K562 (cell line): ENCODE data around the gene FBXO22. TPM values are rescaled to one million over a fixed set of nuclear protein-coding genes. Genes with fewer than 3 reads are reported as not detected.

Experiments used
- ATAC-seq: fragments of 200-7000 bp; cut with Tn5 transposase; 3 replicates; pipeline ENCODE4 v1.9.1; 2020; ENCODE audit warnings: moderate library complexity
- BruUV-seq: library from RNA; stranded (reverse); fragments of 400-500 nt; replicated peaks from 2 replicates; lab custom pipeline; 2021; lab: Mats Ljungman, UMichigan
- CTCF ChIA-PET: fragments of 300-600 bp; formaldehyde crosslinking; extraction: SDS; loops from one replicate; lab custom pipeline; 2021; ENCODE audit warnings: low intra/inter-chr PET ratio; lab: Yijun Ruan, JAX
- POLR2A ChIA-PET: fragments of 300-600, 350-650 bp; sonication (Branson Sonifier 250); formaldehyde crosslinking; extraction: SDS; loops from one replicate; lab custom pipeline; 2021; ENCODE audit warnings: antibody characterized with exemption, inconsistent platforms; lab: Yijun Ruan, JAX
- DNase-seq, 4 experiments: peaks; one replicate each; pipeline versions ENCODE4 v3.0.0 to v3.0.0-alpha.2; 2011 to 2018; ENCODE audit warnings: low spot score in 3 of 4, mixed read lengths in 3 of 4; ENCODE audit errors: extremely low read depth in 1 of 4
- FAIRE-seq: peaks from 2 replicates; lab custom pipeline; 2011; peaks lifted over from hg19 to GRCh38; lab: Jason Lieb, UNC
- H2AFZ ChIP-seq: 2 replicates; pipeline ENCODE4 v1.6.0; 2011; ENCODE audit warnings: low read depth, low read length, control low read depth, inconsistent platforms
- H3K27ac ChIP-seq: fragments of 200-600 bp; 3 replicates; pipeline ENCODE4 v1.8.0; 2011; ENCODE audit warnings: low read depth, mild to moderate bottlenecking, control low read depth, inconsistent platforms, low read length, moderate library complexity, mixed read lengths; ENCODE audit errors: extremely low read depth
- H3K27me3 ChIP-seq, 2 experiments: fragments of 300-600 bp in 1 of 2; 2 replicates in 1 of 2; 3 replicates in 1 of 2; pipeline versions ENCODE4 v1.6.0 to v1.8.0; 2011; ENCODE audit warnings: inconsistent platforms in 2 of 2, low read length in 2 of 2, mild to moderate bottlenecking in 1 of 2, mixed read lengths in 1 of 2, moderate library complexity in 1 of 2; ENCODE audit not compliant: control insufficient read depth in 2 of 2, insufficient read depth in 2 of 2
- H3K36me3 ChIP-seq: fragments of 300-600 bp; 3 replicates; pipeline ENCODE4 v1.8.0; 2011; ENCODE audit warnings: mild to moderate bottlenecking, low read length, inconsistent platforms; ENCODE audit not compliant: control insufficient read depth, insufficient read depth
- H3K4me1 ChIP-seq, 2 experiments: fragments of 200-600 bp in 1 of 2; replicated peaks in 1 of 2; 2 replicates in 1 of 2; 3 replicates in 1 of 2; pipeline versions ENCODE4 v1.5.1 to v1.8.0; 2011; ENCODE audit warnings: inconsistent platforms in 2 of 2, low read length in 2 of 2, mild to moderate bottlenecking in 1 of 2, mixed read lengths in 1 of 2, moderate library complexity in 1 of 2; ENCODE audit not compliant: control insufficient read depth in 2 of 2, insufficient read depth in 2 of 2
- H3K4me2 ChIP-seq: 2 replicates; pipeline ENCODE4 v1.6.1; 2011; ENCODE audit warnings: low read length, control low read depth, inconsistent platforms, mixed read lengths; ENCODE audit not compliant: insufficient read depth
- H3K4me3 ChIP-seq: fragments of 200-600 bp; sonication (generic), shearing (Covaris generic); 2 replicates; pipeline ENCODE4 v1.5.1; 2016; ENCODE audit warnings: control low read depth, inconsistent platforms
- H3K79me2 ChIP-seq: fragments of 200-600 bp; 3 replicates; pipeline ENCODE4 v1.8.0; 2011; ENCODE audit warnings: low read length, inconsistent platforms; ENCODE audit not compliant: control insufficient read depth, insufficient read depth
- H3K9ac ChIP-seq, 2 experiments: 2 replicates each; pipeline versions ENCODE4 v1.6.0 to v1.6.1; 2011; ENCODE audit warnings: low read depth in 2 of 2, low read length in 2 of 2, control low read depth in 1 of 2, inconsistent platforms in 1 of 2, mild to moderate bottlenecking in 1 of 2, mixed read lengths in 1 of 2; ENCODE audit not compliant: insufficient read depth in 1 of 2
- H3K9me1 ChIP-seq: one replicate; pipeline ENCODE4 v1.6.0; 2011; ENCODE audit warnings: inconsistent platforms, mild to moderate bottlenecking, low read length, moderate library complexity; ENCODE audit not compliant: control insufficient read depth, insufficient read depth
- H3K9me3 ChIP-seq: replicated peaks from 2 replicates; pipeline ENCODE4 v1.5.1; 2011; ENCODE audit warnings: low read depth, low read length, inconsistent platforms; ENCODE audit not compliant: control insufficient read depth, insufficient read depth
- H4K20me1 ChIP-seq: replicated peaks from 2 replicates; pipeline ENCODE4 v1.6.1; 2011; ENCODE audit warnings: low read length, inconsistent platforms, mixed read lengths; ENCODE audit not compliant: control insufficient read depth, insufficient read depth
- BDP1 ChIP-seq: IDR thresholded peaks from 3 replicates; pipeline ENCODE4 v1.6.1; 2011; ENCODE audit not compliant: insufficient read length, insufficient read depth
- CEBPB ChIP-seq: fragments of 450-650 bp; IDR thresholded peaks from 2 replicates; pipeline ENCODE4 v1.6.1; 2016; ENCODE audit warnings: missing genetic modification characterization, missing compliant biosample characterization
- CEBPG ChIP-seq, 3 experiments: fragments of 200-800 bp in 1 of 3; sonication (Bioruptor generic) in 1 of 3; sonication (generic) in 1 of 3; formaldehyde crosslinking in 1 of 3; IDR thresholded peaks in 2 of 3; conservative IDR thresholded peaks in 1 of 3; 2 replicates each; pipeline versions ENCODE4 v1.6.1 to v1.8.0; 2016 to 2022; ENCODE audit warnings: missing compliant biosample characterization in 2 of 3, missing genetic modification characterization in 2 of 3, mild to moderate bottlenecking in 1 of 3, missing genetic modification reagents in 1 of 3
- ELF4 ChIP-seq: fragments of 450-650 bp; formaldehyde crosslinking; IDR thresholded peaks from 2 replicates; pipeline ENCODE4 v1.4.0; 2022; ENCODE audit warnings: missing genetic modification characterization
- ZNF184 ChIP-seq: sonication (generic); formaldehyde crosslinking; IDR thresholded peaks from 2 replicates; pipeline ENCODE4 v1.5.0; 2020; ENCODE audit warnings: missing genetic modification reagents
- WGBS: fragments of 100-300 bp; shearing (Covaris generic); methylation state at CpG from one replicate; pipeline ENCODE4 v1.1.6; 2016; ENCODE audit warnings: low coverage, mixed read lengths; ENCODE audit not compliant: insufficient coverage; ENCODE audit errors: missing lambda C conversion rate; 5-methylcytosine and 5-hydroxymethylcytosine counted together
- in situ Hi-C: fragments of 300-500 bp; cut with MboI; formaldehyde crosslinking; loops from 4 replicates; pipeline ENCODE4 v1.15.0; 2018; ENCODE audit warnings: inconsistent platforms, mixed read lengths
- intact Hi-C: fragments of 100-400 bp; cut with micrococcal nuclease; formaldehyde crosslinking; loops from 2 replicates; pipeline ENCODE4 v1.14.2; 2022
- polyA plus RNA-seq, 8 experiments: library from polyadenylated mRNA; depleted of rRNA in 4 of 8; stranded (reverse) in 5 of 8; unstranded in 3 of 8; fragments of >200 nt; fragmentation: Nextera tagmentation in 2 of 8; fragmentation: Illumina TruSeq in 1 of 8; extraction: Ambion mirVana in 2 of 8; extraction: Trizol in 1 of 8; gene quantifications; 2 replicates each; pipeline versions ENCODE4 v1.2.1 to v1.2.3, GENCODE V29; 2011 to 2014; ENCODE audit warnings: inconsistent platforms in 1 of 8, missing spikeins in 1 of 8
- total RNA-seq, 7 experiments: library from RNA; depleted of rRNA in 6 of 7; stranded (reverse); fragments of >200 nt in 6 of 7; fragmentation: Illumina TruSeq in 2 of 7; extraction: Trizol in 2 of 7; gene quantifications; 2 replicates each; pipeline versions ENCODE4 v1.2.1 to v1.2.3, GENCODE V29; 2011 to 2021; ENCODE audit warnings: low replicate concordance in 1 of 7

The FBXO22 gene
- total and polyA plus RNA-seq, 9 of the 15 experiments (the other 6 are each of a cell fraction or from before 2014, with no cell fraction given), result 24.4 to 99.4 (median 66.5) TPM

GRCh38 chr15:75948761-75949296 is 45.2 kb downstream of the FBXO22 start:
- Histone ChIP-seq H3K4me1 (no peaks in the 10 kb centered on the region), H4K20me1 (no peaks in the 10 kb centered on the region), H3K9me1 (no peaks in the 10 kb centered on the region), H3K4me3 (no peak overlapping the region), H3K79me2 (no peaks in the 10 kb centered on the region), H3K9ac (no peak overlapping the region), H3K27me3 (0 out of 5 replicates have a peak, but pooled peaks cover 4 to 5% of the 10 kb centered on the region in 2 experiments), H2AFZ (no peak overlapping the region), H3K4me2 (no peak overlapping the region), H3K36me3 (no peaks in the 10 kb centered on the region), H3K9me3 (no peaks in the 10 kb centered on the region), H3K27ac (no peak overlapping the region)
- ChIA-PET POLR2A (interaction anchor here (0.6 kb wide), 1 partner anchor 24 kb away, joined by 3 read pairs; no protein-coding TSS in a partner anchor), CTCF (no interaction called here)
- TF ChIP-seq ELF4 (no peak), CEBPG (CRISPR knock-in tag; IDR thresholded peaks at IDR 0.05) (no peak), CEBPG (tag; conservative IDR thresholded peaks at IDR 0.05 in 1 of 2, IDR thresholded peaks at IDR 0.05 in 1 of 2) (peak in 1 of 2 experiments; percentile 20; a peak in 1 of 4 replicates), BDP1 (no peak), ZNF184 (CRISPR knock-in tag) (no peak), CEBPB (tag) (peak; percentile 69)
- FAIRE-seq (no peak), DNase-seq (no peak), ATAC-seq (no peak)
- WGBS, result 16% methylated on average over 8 of the region's 8 CpGs
- intact Hi-C loops (no loop called here), in situ Hi-C loops (no loop called here)
- BruUV-seq, result no TSS peak
